ENCODE results near the gene FKBP8.
A peak's percentile ranks its signal among the peaks of the same experiment; 100 is the strongest.

Gene FKBP8

DNA sequence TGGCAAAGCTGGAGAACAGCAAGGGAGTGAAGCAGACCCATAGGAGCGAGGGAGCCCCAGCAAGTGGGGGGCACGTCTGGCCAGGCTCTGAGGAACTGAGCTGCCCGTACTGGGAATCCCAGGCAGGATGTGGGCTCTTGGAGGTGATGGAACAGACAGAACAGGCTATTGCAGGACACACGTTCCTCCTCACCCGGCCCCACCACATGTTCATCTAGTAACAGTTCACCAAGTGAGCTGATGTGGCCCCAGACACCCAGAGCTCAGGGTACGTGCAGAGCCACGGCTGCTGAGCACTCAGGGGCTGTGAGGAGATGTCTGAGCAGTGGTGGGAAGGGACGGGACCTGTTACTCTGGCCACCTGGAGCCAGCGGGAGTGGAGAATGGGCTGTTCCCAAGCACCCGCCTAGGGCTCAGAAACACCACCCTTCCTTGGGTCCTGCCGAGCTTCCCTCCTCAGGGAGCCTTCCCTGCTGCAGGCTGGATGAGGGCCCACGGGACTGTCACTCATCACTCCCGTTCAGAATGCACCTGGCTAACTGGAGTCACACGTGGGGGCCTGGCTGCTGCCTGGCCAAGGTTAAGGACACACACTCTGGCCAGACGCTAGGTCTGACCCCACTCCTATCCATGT is 39.9 kb downstream of the FKBP8 start:
- Histone ChIP-seq H3K4me1 (ENCODE audit: control insufficient read depth, insufficient read depth, low read length) (no peaks in the 10 kb centered on the region), H3K9me3 (ENCODE audit: control insufficient read depth, insufficient read depth, low read length) (no peaks in the 10 kb centered on the region), H3K4me3 (ENCODE audit: low read depth, low read length) (no peak overlapping the region), H3K27me3 (ENCODE audit: control insufficient read depth, insufficient read depth, low read length) (no peaks in the 10 kb centered on the region), H3K36me3 (ENCODE audit: control insufficient read depth, insufficient read depth, low read length) (peaks cover 4% of the 10 kb centered on the region), H3K9ac (ENCODE audit: low read depth, low read length) (no peak overlapping the region)

DNA sequence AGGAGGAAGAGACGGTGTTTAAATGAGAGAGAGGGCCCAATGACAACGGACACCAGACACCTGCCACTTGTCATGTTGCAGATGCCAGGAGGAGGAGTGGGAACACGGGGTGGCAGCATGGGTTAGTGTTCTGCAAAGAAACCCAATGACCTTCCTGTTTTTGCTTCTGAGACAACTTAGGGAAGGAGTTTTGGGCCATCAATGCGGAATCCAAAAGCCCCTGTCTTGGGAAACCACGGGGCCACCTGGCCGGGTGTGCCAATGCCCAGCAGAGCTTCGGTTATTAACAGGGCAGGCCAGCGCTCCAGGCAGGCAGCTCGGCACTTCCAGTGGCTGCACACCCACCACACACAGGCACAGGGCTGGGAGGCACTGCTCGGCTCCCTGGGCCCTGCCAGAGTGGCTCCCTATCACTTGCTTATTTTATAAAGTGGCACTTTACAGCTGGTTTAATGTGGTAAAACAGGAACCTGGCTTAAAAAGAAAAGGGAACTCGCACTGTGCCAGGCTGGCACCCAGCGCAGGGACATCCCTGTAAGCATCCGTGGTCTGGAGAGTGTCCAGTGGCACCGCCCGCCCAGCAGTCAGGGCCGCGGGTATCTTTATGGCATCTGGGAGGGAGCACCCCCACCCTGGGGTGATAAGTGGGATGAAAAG is 40.6 kb downstream of the FKBP8 start:
- Histone ChIP-seq H3K9me3 (ENCODE audit: control insufficient read depth, insufficient read depth, low read length) (no peaks in the 10 kb centered on the region), H3K36me3 (ENCODE audit: control insufficient read depth, insufficient read depth, low read length) (peaks cover 4% of the 10 kb centered on the region), H3K9ac (ENCODE audit: low read depth, low read length) (no peak overlapping the region), H3K4me1 (ENCODE audit: control insufficient read depth, insufficient read depth, low read length) (no peaks in the 10 kb centered on the region), H3K27me3 (ENCODE audit: control insufficient read depth, insufficient read depth, low read length) (no peaks in the 10 kb centered on the region), H3K4me3 (ENCODE audit: low read depth, low read length) (no peak overlapping the region)

DNA sequence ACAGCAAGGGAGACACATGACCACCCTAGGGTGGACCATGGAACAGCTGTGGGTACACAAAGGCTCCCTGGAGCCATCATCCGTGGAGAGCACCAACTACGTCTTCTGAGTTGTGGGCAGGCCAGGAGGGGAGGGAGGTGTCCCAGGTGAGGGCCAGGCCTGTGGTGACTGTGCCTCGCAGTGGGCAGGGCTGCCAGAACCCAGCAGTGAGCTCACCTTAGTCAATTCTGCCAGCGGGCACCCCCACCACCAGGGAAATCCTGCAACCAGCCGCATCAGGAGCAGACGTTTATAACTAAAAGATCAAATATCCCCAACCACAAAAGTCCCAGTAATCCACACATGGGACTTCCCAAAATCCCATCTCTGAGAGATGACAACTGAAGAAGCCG is 41.1 kb downstream of the FKBP8 start:
- Histone ChIP-seq H3K4me1 (ENCODE audit: control insufficient read depth, insufficient read depth, low read length) (no peaks in the 10 kb centered on the region), H3K9ac (ENCODE audit: low read depth, low read length) (no peak overlapping the region)

DNA sequence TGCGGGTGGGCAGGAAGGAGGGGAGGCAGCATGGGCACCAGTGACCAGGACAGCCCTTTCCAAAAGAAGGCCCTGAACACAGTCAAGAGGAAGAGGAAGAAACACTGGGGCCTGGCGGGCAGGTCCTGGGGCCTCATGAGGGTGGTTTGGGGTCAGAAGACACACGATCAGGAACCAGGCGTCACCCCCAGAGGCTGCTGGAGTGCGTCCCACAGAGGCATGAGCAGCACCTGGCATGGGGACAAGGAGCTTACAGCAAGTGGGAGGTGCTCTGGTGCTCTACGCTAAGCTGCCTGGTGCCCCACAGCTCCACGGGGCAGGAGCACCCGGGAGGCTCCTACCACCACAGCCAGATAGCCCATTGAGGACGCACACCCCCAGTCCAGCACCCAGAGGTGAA is 41.5 kb downstream of the FKBP8 start:
- Histone ChIP-seq H3K27me3 (ENCODE audit: control insufficient read depth, insufficient read depth, low read length) (no peaks in the 10 kb centered on the region), H3K9ac (ENCODE audit: low read depth, low read length) (no peak overlapping the region), H3K4me3 (ENCODE audit: low read depth, low read length) (no peak overlapping the region), H3K4me1 (ENCODE audit: control insufficient read depth, insufficient read depth, low read length) (no peaks in the 10 kb centered on the region), H3K9me3 (ENCODE audit: control insufficient read depth, insufficient read depth, low read length) (no peaks in the 10 kb centered on the region), H3K36me3 (ENCODE audit: control insufficient read depth, insufficient read depth, low read length) (peaks cover 4% of the 10 kb centered on the region)

More for the DNA sequence above, 41.1 kb downstream of the FKBP8 start:
- no peaks in the 10 kb centered on the region for H3K27me3 ChIP-seq (ENCODE audit: control insufficient read depth, insufficient read depth, low read length)
- no peak overlapping the region for H3K4me3 ChIP-seq (ENCODE audit: low read depth, low read length)
- peaks cover 4% of the 10 kb centered on the region for H3K36me3 ChIP-seq (ENCODE audit: control insufficient read depth, insufficient read depth, low read length)
- H3K9me3 ChIP-seq (ENCODE audit: control insufficient read depth, insufficient read depth, low read length), result no peaks in the 10 kb centered on the region

DNA sequence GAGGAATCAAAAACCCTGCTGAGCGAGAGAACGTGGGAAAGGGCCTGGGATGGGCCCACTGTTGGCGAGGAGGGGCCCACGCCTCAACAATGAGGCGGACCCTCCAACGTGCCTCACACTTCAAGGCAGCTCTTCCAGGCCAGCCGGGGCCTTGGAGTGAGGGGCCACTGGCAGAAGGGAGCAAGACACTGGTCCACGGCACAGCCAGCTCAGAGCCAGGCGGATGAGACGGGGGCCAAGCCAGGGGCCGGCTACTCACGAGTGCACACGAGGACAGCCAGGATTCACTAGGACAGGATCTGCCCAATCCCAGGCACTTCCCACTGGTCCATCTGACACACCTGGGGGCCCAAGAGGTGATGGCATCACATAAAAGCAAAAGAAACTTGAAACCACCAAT is 42.0 kb downstream of the FKBP8 start:
- Histone ChIP-seq H3K4me3 (ENCODE audit: low read depth, low read length) (no peak overlapping the region), H3K9me3 (ENCODE audit: control insufficient read depth, insufficient read depth, low read length) (no peaks in the 10 kb centered on the region), H3K9ac (ENCODE audit: low read depth, low read length) (no peak overlapping the region), H3K4me1 (ENCODE audit: control insufficient read depth, insufficient read depth, low read length) (no peaks in the 10 kb centered on the region), H3K27me3 (ENCODE audit: control insufficient read depth, insufficient read depth, low read length) (no peaks in the 10 kb centered on the region), H3K36me3 (ENCODE audit: control insufficient read depth, insufficient read depth, low read length) (peaks cover 4% of the 10 kb centered on the region)

DNA sequence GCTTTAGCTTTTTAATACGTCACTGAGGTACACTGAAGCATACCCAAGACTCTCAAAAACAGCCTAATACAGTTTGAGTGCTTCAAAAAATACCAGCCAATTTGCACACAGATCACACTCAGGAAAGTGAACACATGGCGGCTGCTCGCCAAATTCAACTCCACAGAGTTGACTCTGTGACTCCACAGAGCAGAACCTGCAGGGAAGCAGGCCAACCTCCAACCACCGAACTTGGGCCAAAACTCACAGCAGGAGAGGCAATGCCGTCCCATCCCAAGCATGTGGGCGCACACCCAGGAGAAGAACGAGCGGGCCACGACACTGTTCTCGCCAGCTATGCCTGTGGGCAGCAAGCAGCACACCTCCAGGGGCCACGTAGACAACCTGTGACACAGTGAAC is 42.6 kb downstream of the FKBP8 start:
- no peak overlapping the region for H3K4me3 ChIP-seq (ENCODE audit: low read depth, low read length)
- H3K27me3 ChIP-seq (ENCODE audit: control insufficient read depth, insufficient read depth, low read length), result no peaks in the 10 kb centered on the region
- H3K9me3 ChIP-seq (ENCODE audit: control insufficient read depth, insufficient read depth, low read length), result no peaks in the 10 kb centered on the region
- H3K36me3 ChIP-seq (ENCODE audit: control insufficient read depth, insufficient read depth, low read length), result peaks cover 4% of the 10 kb centered on the region
- no peaks in the 10 kb centered on the region for H3K4me1 ChIP-seq (ENCODE audit: control insufficient read depth, insufficient read depth, low read length)
- no peak overlapping the region for H3K9ac ChIP-seq (ENCODE audit: low read depth, low read length)

DNA sequence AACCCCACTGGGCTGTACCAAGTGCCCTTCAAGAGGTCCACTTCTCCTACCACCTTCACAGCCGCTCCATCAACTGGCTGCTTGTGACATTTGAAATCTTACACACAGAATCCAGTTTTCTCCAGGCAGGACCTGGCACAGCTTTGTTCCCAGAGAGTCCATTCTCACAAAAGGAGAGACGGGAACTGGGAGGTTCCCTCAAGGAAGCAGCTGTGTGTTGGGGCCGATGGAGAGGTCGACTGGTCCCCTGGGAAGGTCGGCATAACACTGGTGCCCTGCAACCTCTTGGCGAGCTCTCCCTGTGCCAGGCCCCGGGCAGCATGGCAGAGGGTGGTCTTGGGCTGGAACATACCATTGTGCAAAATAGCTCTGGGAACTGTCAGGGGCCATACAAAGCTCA is 43.0 kb downstream of the FKBP8 start:
- Histone ChIP-seq H3K9me3 (ENCODE audit: control insufficient read depth, insufficient read depth, low read length) (no peaks in the 10 kb centered on the region), H3K4me1 (ENCODE audit: control insufficient read depth, insufficient read depth, low read length) (no peaks in the 10 kb centered on the region), H3K9ac (ENCODE audit: low read depth, low read length) (no peak overlapping the region), H3K27me3 (ENCODE audit: control insufficient read depth, insufficient read depth, low read length) (no peaks in the 10 kb centered on the region), H3K4me3 (ENCODE audit: low read depth, low read length) (no peak overlapping the region), H3K36me3 (ENCODE audit: control insufficient read depth, insufficient read depth, low read length) (peaks cover 4% of the 10 kb centered on the region)

DNA sequence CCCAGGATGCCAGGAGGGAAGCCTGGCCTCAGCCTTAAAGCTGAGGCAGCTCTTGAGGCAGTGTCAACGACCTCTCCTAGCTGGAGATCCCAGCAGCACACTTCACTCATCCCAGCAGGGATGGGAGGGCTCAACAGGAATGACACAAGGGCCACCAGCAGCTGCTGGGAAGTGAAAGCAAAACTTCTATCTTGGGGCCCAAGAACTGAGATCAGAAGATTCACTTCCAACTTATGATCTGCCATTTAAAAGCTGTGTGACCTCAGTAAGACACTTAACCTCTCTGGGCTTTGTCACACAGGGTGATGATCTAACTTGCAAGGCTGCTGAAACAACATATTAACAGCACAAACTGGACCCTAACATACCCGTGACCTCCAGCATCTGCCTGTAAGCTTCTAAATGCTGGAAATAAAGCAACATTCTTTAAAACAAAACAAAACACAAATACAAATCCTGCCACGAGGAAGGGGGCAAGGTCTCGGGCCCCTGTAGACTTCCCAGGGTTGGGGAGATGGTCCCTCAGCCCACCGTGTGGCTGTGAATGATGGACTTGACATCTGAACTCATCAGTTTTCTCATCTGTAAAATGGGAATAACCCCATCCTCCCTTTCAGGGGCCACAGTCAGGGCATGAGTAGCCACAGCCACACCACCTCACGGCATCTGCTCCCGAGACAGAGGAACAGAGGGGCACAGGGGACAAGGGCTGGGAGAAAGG is 44.2 kb downstream of the FKBP8 start:
- Histone ChIP-seq H3K4me1 (ENCODE audit: control insufficient read depth, insufficient read depth, low read length) (no peaks in the 10 kb centered on the region), H3K9ac (ENCODE audit: low read depth, low read length) (no peak overlapping the region), H3K9me3 (ENCODE audit: control insufficient read depth, insufficient read depth, low read length) (no peaks in the 10 kb centered on the region), H3K27me3 (ENCODE audit: control insufficient read depth, insufficient read depth, low read length) (no peaks in the 10 kb centered on the region), H3K4me3 (ENCODE audit: low read depth, low read length) (no peak overlapping the region), H3K36me3 (ENCODE audit: control insufficient read depth, insufficient read depth, low read length) (peaks cover 6% of the 10 kb centered on the region)

DNA sequence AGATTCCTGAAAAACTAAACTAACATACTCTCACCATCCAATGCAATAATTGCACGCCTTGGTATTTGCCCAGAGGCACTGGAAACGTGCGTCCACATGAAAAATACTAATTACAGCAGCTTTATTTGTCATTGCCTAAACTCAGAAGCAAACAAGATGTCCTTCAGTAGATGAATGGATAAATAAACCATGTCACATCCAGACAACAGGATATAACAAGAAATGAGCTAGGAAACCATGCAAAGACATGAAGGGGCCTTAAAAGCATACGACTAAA is 46.5 kb downstream of the FKBP8 start:
- H3K9ac ChIP-seq (ENCODE audit: low read depth, low read length), result no peak overlapping the region

DNA sequence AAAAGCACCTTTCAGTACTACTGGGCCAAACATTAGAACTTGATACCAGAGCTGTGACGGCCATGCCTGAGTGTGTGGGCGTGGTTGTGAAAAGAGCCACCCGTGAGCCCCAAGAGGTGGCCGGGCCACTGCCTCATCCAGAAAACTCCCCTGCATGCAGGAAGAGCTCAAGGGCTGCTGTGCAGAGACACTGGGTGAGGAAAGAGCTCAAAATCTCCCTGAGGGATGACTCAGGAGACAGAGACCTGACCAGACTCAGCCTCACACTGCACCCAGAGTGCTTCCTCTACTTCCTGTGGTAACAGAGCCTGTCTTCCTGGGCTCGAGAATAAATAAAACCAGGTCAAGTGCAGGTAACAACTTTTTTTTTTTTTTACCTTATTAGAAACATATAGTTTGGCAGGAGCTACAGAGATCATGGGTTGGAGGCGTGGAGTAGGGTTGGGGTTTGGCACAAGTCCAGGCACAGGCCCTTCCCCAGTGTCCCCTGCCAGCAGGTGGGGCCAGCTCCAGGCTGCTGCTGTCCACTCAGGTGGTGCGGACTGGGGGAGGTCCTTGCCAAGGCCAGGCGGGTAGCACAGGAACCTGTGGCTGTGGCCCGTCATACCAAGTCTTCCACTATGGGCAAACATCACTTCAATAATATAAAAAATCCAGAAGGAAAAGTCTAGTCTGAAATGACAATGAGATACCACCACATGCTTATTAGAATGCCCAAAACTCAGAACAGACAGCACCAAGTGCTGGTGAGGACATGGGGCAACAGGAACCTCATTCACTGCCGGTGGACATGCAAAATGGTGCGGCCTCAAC is 47.0 kb downstream of the FKBP8 start:
- no peaks in the 10 kb centered on the region for H3K9me3 ChIP-seq (ENCODE audit: control insufficient read depth, insufficient read depth, low read length)
- H3K9ac ChIP-seq (ENCODE audit: low read depth, low read length), result no peak overlapping the region
- H3K27me3 ChIP-seq (ENCODE audit: control insufficient read depth, insufficient read depth, low read length), result no peaks in the 10 kb centered on the region
- no peak overlapping the region for H3K4me3 ChIP-seq (ENCODE audit: low read depth, low read length)
- H3K4me1 ChIP-seq (ENCODE audit: control insufficient read depth, insufficient read depth, low read length), result no peaks in the 10 kb centered on the region
- peaks cover 9% of the 10 kb centered on the region for H3K36me3 ChIP-seq (ENCODE audit: control insufficient read depth, insufficient read depth, low read length)

More for the DNA sequence above, 46.5 kb downstream of the FKBP8 start:
- Histone ChIP-seq H3K9me3 (ENCODE audit: control insufficient read depth, insufficient read depth, low read length) (no peaks in the 10 kb centered on the region), H3K36me3 (ENCODE audit: control insufficient read depth, insufficient read depth, low read length) (peaks cover 8% of the 10 kb centered on the region), H3K27me3 (ENCODE audit: control insufficient read depth, insufficient read depth, low read length) (no peaks in the 10 kb centered on the region), H3K4me1 (ENCODE audit: control insufficient read depth, insufficient read depth, low read length) (no peaks in the 10 kb centered on the region), H3K4me3 (ENCODE audit: low read depth, low read length) (no peak overlapping the region)

DNA sequence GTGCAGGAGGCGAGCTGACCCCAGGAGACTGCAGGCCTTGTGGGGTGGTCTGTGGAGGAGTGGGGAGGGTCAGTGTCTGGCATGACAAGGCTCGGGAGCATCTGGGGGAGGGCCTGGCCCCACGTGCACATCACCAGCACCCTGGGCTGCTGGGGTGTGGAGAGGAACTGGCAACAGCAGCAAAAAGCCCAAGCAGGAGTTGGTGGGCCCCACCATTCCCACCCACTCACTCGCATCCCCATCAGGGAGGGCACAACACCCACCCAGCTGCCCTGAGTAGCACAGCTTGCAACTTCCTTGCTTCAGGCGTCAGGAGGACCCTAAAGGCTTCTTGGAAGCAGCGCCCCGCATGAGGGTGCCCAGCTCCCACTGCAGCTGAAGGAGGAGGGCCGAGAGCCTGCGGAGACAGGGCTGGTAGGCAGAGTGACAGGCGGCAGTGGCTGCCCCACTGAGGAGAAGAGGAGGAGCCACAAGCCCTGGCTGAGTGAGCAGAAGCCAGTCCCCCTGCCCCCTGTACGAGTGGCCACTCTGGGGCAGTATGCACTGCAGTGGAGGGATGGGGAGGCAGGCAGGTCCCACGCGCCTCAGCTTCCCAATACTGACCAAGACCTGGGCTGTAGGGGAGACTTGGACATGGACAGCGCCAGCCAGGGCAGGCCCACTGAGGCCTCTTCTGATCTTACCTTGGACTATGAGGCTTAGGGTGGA is 48.0 kb downstream of the FKBP8 start:
- peaks cover 6% of the 10 kb centered on the region for H3K36me3 ChIP-seq (ENCODE audit: control insufficient read depth, insufficient read depth, low read length)
- no peak overlapping the region for H3K4me3 ChIP-seq (ENCODE audit: low read depth, low read length)

More for the DNA sequence above, 48.0 kb downstream of the FKBP8 start:
- no peaks in the 10 kb centered on the region for H3K27me3 ChIP-seq (ENCODE audit: control insufficient read depth, insufficient read depth, low read length)
- H3K9me3 ChIP-seq (ENCODE audit: control insufficient read depth, insufficient read depth, low read length), result no peaks in the 10 kb centered on the region
- H3K4me1 ChIP-seq (ENCODE audit: control insufficient read depth, insufficient read depth, low read length), result no peaks in the 10 kb centered on the region
- H3K9ac ChIP-seq (ENCODE audit: low read depth, low read length), result peak overlapping the region; percentile 60
